ENCODE data around the gene PTPRC.

PTPRC gene

DNA sequence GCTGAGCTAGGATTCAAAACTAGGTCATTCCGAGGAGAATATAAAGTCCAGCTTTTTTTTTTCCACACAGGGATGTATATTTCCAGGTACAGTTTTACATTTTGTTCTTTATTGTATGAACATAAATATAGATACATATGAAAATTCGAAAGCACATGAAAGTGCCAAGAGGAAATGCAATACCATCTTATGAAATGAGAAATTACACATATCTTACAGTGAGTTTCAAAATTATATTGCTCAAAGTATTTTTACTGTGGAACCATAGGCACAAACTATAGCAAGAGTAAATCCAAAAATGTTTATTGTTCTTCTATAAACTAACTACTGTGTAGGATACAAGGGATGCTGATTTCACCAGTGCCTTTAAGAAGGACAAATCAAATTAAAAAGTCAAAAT lies 39.0 kb downstream of the PTPRC start:
- H3K27ac ChIP-seq = no peak overlapping the region
- TF ChIP-seq, protein P1, sequence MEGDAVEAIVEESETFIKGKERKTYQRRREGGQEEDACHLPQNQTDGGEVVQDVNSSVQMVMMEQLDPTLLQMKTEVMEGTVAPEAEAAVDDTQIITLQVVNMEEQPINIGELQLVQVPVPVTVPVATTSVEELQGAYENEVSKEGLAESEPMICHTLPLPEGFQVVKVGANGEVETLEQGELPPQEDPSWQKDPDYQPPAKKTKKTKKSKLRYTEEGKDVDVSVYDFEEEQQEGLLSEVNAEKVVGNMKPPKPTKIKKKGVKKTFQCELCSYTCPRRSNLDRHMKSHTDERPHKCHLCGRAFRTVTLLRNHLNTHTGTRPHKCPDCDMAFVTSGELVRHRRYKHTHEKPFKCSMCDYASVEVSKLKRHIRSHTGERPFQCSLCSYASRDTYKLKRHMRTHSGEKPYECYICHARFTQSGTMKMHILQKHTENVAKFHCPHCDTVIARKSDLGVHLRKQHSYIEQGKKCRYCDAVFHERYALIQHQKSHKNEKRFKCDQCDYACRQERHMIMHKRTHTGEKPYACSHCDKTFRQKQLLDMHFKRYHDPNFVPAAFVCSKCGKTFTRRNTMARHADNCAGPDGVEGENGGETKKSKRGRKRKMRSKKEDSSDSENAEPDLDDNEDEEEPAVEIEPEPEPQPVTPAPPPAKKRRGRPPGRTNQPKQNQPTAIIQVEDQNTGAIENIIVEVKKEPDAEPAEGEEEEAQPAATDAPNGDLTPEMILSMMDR (conservative IDR thresholded peaks at IDR 0.05) = no peak

DNA sequence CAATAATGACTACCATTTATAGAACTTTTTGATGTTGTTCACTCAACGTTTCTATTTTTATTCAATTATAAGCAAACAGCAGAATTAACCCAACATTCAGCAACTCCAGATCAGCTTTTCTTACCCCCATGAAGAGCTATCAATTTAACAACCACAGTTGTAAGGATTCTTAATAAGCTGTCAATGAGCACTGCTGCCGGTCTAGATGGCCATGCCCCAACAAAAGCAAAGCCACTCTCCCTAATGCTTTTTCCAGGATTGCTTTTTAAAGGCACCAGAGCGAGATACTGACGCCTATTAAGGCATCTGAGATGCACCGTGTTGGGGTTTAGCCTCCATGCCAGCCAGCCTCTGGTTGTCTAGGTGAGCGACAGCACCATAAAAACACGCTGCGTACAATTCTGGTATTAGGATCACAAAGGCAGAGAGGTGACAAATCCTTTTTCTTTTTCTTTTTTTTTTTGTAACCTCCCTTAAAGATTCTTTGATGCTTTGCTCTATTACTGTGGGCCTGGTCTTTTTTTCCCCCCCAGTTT lies 39.5 kb downstream of the PTPRC start:
- no peak overlapping the region for H3K27ac ChIP-seq
- TF ChIP-seq, protein P1 (conservative IDR thresholded peaks at IDR 0.05) = no peak

DNA sequence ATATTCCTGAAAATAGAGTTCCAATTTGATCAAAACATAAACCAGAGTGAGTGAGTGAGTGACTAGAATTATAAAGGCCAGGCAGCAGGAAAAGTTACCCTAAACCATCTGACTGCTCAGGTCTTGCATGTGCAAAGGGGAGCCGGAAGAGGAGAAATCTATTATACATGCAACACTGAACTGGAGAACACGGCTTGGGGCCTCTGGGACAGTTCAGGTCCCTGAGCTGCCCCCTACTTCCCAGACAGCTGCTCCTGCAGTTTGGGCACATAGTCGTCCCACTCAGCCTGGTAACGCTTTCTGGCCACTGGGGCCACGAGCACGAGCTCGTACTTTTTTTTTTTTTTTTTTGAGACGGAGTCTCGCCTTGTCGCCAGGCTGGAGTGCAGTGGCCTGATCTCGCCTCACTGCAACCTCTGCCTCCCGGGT lies 40.1 kb downstream of the PTPRC start:
- TF ChIP-seq, protein P1 (conservative IDR thresholded peaks at IDR 0.05) = no peak

DNA sequence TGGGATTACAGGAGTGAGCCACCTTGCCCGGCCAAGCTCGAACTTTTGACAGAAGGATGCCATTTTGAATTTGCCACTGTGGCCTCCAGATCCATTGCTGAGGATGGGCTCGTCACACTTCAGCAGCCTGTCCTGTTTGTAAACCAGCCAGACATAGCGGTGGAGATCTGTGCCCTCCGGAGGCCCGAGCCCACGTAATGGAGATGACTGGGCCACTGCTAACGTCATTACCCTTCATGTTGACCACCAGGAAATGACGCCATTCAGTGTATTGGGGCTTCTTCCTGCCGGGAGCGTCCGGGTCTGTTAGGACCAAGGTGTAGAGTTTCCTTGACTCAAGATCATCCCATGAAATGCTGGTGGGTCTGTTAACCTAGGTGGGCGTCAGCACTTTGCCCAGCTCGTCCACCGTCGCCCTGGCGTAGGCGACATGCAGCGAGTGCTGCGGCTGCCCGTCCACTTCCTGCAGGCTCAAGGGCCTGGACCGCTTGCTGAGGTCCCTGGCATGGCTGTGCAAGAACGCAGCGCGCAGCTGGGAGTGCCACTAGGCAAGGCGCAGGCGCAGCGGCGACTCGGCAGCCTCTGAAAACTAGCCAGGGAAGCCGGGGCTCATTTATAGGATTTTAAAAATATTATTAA lies 40.8 kb downstream of the PTPRC start:
- TF ChIP-seq, protein P1 (conservative IDR thresholded peaks at IDR 0.05) = no peak
- no peak overlapping the region for H3K27ac ChIP-seq

More for the DNA sequence above, 40.1 kb downstream of the PTPRC start:
- H3K27ac ChIP-seq = no peak overlapping the region

DNA sequence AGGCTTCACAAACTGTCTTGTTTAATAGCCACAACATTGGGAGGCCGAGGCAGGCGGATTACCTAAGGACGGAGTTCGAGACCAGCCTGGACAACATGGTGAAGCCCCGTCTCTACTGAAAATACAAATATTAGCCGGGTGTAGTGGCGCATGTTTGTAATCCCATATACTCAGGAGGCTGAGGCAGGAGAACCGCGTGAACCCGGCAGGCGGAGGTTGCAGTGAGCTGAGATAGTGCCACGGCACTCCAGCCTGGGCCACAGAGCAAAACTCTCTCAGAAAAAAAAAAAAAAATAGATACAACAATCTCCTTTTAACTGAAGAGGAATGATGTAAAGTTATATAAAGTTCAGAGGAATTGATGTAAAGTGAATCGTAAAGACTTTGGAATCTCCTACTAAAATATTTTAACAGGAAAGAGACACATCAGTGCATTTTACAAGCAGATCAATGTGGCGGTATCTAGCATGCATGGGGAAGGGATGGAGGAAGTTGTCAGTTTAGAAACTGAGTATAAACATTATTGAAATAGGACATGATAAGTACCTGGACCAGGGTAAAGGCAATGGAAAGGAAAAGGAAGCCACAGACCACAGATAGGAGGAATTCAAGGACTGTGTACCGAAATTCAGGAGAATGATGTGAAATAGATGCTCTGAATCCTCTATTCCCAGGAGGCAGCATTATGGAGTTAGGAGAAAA lies 41.5 kb downstream of the PTPRC start:
- TF ChIP-seq, protein P1 (conservative IDR thresholded peaks at IDR 0.05) = no peak

DNA sequence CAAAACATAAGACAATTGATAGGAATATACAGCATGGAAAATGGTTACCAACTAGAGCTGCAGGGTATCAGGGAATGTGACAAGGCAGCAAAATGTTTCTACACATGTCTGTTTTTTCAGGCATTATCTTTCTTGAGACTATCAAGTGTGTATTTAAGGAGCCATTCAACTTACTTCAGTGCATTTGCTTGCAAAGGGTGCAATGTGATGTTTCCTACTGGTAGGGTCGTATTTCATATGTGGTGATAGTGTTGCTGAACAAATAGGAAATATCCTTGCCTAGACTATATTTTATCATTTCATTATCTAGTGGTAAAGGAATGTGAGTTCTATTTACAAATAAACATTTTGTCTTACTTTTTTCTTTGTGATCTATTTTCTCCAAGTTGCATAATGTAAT lies 42.4 kb downstream of the PTPRC start:
- TF ChIP-seq, protein P1 (conservative IDR thresholded peaks at IDR 0.05) = no peak
- H3K27ac ChIP-seq = peak overlapping the region; percentile 79

More for the DNA sequence above, 41.5 kb downstream of the PTPRC start:
- H3K27ac ChIP-seq = peak overlapping the region; percentile 79; the same call in 1 of the 2 replicates

Measured in VCaP (cell line).